Measurements from ENCODE around the gene GALNT9. TPM values are rescaled to one million over a fixed set of nuclear protein-coding genes. Genes with fewer than 3 reads are reported as not detected.
"Not testable (repeated sequence)": the region's sequence is repeated elsewhere in the genome, so short reads cannot be mapped to it uniquely, and the experiment has no call there.

Gene GALNT9
- total RNA-seq, 1 donor from 2014 or later = not detected

DNA sequence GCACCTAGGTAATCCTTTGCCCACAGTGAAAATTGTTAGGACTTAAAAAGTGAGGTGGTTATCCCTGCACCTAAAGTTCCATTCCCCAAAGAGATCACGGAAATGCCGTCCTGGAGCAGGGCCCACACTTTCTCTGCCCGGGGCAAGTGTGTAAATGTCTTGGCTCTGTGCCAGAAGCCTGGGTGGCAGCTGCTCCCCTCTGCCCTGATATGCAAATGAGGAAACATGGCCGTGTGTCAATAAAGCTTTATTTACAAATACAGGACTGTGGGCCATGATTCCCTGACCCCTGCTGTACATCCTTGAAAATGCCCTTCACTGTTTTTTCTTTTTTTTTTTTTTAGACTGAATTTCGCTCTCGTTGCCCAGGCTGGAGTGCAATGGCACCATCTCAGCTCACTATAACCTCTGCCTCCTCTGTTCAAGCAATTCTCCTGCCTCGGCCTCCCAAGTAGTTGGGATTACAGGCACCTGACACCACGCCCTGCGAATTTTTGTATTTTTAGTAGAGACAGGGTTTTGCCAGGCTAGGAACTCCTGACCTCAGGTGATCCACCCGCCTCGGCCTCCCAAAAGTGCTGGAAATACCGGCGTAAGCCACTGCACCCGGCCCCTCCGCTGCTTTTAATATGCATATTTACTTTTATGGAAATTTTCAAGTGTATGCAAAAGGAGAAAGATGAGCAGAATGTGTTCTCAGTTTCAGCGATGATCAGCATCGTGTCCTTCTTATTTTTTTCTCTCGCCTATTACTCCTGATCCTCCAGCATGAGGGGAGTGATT lies 75.5 kb downstream of the GALNT9 start:
- ATAC-seq (no peak), DNase-seq (ENCODE audit: low spot score) (no peak)

DNA sequence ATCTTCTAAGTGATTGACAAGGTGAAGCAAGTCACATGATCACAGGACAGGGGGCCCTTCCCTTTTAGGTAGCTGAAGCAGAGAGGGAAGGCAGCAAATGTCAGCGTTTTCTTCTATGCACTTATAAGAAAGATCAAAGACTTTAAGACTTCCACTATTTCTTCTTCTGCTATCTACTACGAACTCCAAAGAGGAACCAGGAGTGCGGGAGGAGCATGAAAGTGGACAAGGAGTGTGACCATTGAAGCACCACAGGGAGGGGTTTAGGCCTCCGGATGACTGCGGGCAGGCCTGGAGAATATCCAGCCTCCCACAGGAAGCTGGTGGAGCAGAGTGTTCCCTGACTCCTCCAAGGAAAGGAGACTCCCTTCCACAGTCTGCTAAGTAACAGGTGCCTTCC lies 76.4 kb downstream of the GALNT9 start:
- ATAC-seq; DNase-seq (ENCODE audit: low spot score): not testable (repeated sequence)

- DNase-seq (ENCODE audit: low spot score) (no peak), ATAC-seq (no peak)
Observed at GRCh38 chr12:132251741-132252490, 77.5 kb downstream of the GALNT9 start.

- no peak for ATAC-seq
- DNase-seq (ENCODE audit: low spot score) = no peak
Observed at GRCh38 chr12:132251310-132251709, 78.1 kb downstream of the GALNT9 start.

DNA sequence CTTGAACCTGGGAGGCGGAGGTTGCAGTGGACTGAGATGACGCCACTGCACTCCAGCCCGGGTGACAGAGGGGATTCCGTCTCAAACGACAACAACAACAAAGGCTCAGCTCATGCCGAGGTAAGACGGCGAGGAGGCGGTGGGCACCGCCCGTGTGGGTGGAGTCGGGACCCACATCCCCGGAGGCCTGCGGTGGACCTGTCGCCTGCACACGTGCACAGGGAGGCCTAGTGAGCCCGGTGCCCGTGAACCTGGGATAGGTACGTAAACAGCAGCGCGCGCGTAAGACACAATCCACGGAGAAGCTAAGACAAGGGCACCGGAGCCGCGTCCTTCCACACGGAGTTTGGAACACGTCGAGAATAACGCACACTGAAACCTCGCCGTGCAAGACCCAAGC lies 78.7 kb downstream of the GALNT9 start:
- DNase-seq (ENCODE audit: low spot score) = no peak

DNA sequence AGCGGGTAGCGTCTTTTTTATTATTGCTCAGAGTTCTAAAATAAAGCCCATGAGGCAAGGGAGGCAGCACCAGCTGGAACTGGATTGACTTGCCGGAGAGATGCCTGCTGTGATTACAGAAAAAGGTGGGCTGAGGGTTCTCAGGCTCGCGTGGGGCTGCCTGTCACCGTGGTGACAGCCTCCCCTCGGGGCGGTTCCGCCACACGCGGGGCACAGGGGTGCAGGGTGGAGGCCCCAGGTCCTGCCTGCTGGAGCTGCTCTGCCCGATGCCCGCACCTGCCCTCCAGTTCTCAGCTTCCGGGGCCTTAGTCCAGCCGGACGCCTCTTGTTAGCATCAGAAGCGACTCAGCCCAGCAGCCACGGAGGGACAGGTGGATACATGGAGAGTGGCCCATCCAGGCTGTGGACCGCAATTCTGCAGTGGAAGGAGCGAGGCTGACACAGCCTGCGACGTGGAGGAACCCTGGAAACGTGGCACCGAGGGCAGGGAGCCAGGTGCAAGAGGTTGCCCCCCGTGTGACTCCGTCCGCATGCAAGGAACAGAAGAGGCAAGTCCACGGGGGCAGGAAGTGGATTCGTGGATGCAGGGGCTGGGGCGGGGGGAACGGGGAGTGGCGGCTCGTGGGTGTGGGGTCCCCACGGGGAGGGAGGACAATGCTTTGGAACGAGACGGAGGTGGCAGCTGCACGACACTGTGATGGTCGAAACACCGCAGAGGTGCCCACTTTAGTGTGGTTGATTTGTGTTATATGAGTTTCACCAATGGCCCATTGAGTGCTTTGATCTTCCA lies 79.5 kb downstream of the GALNT9 start:
- DNase-seq (ENCODE audit: low spot score) = no peak

More for the DNA sequence above, 78.7 kb downstream of the GALNT9 start:
- no peak for ATAC-seq

GRCh38 chr12:132248453-132249167 lies 80.8 kb downstream of the GALNT9 start:
- DNase-seq (ENCODE audit: low spot score) (no peak), ATAC-seq (no peak)

More for the DNA sequence above, 79.5 kb downstream of the GALNT9 start:
- no peak for ATAC-seq

DNA sequence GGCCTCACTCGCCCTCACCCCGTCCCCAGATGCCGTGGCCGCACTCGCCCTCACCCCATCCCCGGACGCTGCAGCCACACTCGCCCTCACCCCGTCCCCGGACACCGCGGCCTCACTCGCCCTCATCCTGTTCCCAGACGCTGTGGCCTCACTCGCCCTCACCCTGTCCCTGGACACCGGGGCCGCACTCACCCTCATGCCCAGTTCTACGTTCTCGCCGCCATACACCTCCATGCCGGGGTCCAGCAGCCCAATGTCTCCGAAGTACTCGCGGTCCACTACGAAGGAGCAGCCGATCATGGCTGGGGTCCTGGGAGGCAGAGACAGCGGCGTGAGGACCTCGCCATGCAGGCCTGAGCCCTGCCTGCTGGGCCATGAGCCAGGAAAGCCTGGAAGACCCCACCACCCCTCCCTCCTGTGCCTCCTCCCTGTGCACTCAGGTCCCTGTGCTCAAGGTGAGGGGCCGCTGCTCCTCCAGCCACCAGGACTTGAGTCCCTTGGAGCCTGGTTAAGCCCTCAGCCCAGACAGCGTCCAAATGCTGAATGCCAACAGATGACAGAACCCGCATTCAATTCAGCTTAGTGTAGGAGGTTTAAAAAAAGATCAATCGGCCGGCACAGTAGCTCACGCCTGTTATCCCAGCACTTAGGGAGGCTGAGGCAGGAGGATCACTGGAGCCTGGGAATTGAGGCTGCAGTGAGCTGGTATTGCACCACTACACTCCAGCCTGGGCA lies 81.5 kb downstream of the GALNT9 start:
- DNase-seq (ENCODE audit: low spot score) (no peak), ATAC-seq (no peak)

DNA sequence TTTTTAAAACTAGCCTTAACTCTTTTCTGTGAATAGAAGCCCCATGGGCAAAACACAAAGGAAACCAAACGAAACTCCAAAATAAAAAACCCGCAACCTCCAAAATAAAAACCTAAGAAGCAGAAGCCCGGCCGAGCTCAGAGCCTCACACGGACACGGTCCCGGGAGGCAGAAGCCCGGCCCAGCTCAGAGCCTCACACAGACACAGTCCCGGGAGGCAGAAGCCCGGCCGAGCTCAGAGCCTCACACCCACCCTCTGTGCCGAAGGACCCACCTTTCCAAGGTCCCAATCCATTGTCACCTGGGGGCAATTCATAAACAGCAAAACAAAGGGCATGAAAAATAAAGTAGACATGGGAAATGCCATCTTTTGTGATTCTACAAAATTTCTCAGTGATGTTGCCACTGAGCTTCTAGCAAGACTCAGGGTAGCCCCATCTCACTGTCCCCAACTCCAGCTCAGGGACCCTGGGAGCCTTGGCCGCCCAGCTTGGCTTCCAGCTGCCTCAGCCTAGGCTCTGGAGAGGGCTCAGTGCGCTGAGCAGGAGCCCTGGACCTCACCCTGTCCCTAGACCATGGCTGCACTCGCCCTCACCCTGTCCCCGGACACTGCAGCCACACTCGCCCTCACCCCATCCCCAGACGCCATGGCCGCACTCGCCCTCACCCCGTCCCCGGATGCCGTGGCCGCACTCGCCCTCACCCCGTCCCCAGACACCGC lies 82.2 kb downstream of the GALNT9 start:
- DNase-seq (ENCODE audit: low spot score) (no peak), ATAC-seq (no peak)

GRCh38 chr12:132245521-132246101 lies 83.8 kb downstream of the GALNT9 start:
- no peak for ATAC-seq
- DNase-seq (ENCODE audit: low spot score) = no peak

- DNase-seq (ENCODE audit: low spot score) = no peak
- ATAC-seq = no peak
Observed at GRCh38 chr12:132244724-132245295, 84.6 kb downstream of the GALNT9 start.

- ATAC-seq (no peak), DNase-seq (ENCODE audit: low spot score) (no peak)
Observed at GRCh38 chr12:132243596-132244310, 85.6 kb downstream of the GALNT9 start.

DNA sequence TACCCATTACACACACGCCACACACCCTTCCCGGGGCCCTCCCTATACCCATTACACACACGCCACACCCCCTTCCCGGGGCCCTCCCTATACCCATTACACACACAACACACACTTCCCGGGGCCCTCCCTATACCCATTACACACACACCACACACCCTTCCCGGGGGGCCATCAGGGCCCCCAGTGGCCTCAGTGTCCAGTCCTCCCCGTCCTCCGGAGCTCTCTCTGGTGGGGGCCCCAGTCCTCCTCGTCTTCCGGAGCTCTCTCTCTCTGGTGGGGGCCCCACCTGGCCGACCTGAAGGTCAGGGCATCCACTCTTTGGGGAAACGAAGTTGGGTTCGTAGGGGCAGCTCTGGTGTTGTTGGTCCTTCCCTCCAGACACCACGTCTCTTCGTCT lies 86.2 kb downstream of the GALNT9 start:
- not testable (repeated sequence) for DNase-seq (ENCODE audit: low spot score); ATAC-seq

- not testable (repeated sequence) for ATAC-seq; DNase-seq (ENCODE audit: low spot score)
Observed at GRCh38 chr12:132240669-132241007, 88.8 kb downstream of the GALNT9 start.

- ATAC-seq = no peak
- no peak for DNase-seq (ENCODE audit: low spot score)
Observed at GRCh38 chr12:132239796-132240668, 89.4 kb downstream of the GALNT9 start.

DNA sequence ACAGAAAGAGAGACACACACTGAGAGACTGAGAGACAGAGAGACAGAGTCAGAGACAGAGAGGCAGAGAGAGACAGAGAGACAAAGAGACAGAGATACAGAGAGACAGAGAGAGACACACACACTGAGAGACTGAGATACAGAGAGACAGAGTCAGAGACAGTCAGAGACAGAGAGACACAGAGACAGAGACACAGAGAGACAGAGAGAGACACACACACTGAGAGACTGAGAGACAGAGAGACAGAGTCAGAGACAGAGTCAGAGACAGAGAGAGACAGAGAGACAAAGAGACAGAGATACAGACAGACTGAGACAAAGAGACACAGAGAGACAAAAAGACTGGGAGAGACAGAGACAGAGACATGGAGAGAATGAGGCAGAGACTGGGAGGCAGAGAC lies 90.0 kb downstream of the GALNT9 start:
- ATAC-seq (no peak), DNase-seq (ENCODE audit: low spot score) (no peak)

- no peak for DNase-seq (ENCODE audit: low spot score)
- ATAC-seq = no peak
Observed at GRCh38 chr12:132238884-132239283, 90.5 kb downstream of the GALNT9 start.

All from left lobe of liver (tissue), 2 donors.